CD1c-positive myeloid dendritic cell (primary cell): ENCODE data around the gene FAM171A2.
"Not testable (repeated sequence)": the region's sequence is repeated elsewhere in the genome, so short reads cannot be mapped to it uniquely, and the experiment has no call there.

Experiments used
- DNase-seq: peaks from one replicate; pipeline ENCODE4 v3.0.0-alpha.2; 2016; ENCODE audit errors: extremely low spot score

Gene FAM171A2

GRCh38 chr17:44383861-44384260, 20.2 kb upstream of the FAM171A2 start:
- no peak for DNase-seq

DNA sequence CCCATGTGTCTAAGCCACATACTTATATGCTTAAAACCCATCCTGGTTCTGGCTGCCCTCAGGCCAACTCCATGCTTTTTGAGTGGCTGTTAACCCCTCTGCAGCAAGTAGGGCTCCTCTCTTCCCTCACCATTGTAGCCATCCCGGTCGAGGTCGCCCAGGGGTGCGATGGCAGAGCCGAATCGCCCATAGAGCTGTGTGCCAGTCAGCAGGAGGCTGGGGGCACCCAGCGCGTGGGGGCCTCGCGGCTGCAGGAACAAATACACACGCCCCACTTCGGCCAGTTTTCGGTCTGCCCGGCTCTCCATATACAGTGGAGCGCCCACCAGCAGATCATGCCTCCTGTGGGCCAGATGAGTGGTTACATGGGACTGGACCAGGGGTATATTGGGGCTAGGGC, 19.7 kb upstream of the FAM171A2 start:
- no peak for DNase-seq

- DNase-seq = no peak
Measured at GRCh38 chr17:44382917-44383316, 19.3 kb upstream of the FAM171A2 start.

GRCh38 chr17:44381810-44382305, 18.2 kb upstream of the FAM171A2 start:
- no peak for DNase-seq

DNA sequence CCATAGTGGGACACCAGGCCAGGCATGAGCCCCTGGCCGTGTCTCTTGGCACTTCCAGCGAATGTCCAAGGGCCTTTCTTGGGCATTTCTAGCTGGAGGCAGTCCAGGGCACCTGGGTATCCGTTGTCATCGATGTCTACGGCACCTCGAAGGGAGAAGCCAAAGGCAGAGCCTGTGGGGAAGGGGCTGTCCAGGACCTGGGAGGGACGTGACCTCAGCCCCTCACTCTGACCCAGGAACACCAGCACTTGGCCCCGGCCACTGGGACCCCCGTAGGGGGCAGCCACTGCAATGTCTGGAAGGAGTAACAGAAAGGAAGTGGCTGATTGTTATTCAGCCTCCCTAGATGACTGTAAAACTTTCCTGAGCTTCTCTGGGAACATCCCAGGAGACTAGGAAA, 17.1 kb upstream of the FAM171A2 start:
- DNase-seq = no peak

DNA sequence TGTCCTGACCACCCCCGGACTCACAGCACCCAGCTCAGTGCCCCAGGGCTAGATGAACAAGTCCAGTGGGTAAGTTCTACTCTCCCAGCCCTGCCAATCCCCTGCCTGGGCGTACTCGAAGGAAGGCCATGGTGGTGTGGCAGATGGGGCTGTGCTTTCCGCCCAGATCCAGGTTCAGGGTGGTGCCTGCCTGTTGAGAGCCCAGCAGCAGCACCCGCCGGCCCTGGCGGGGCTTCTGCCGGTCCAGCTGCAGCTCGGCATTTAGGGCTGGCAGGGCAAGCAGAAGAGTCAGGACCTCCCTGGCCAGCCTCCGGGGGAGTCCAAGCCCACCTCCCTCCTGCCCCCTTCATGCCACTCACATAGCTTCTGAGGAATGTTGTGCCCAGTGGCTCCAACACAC, 16.2 kb upstream of the FAM171A2 start:
- DNase-seq = no peak

- no peak for DNase-seq
Measured at GRCh38 chr17:44378171-44378705, 14.6 kb upstream of the FAM171A2 start.

DNA sequence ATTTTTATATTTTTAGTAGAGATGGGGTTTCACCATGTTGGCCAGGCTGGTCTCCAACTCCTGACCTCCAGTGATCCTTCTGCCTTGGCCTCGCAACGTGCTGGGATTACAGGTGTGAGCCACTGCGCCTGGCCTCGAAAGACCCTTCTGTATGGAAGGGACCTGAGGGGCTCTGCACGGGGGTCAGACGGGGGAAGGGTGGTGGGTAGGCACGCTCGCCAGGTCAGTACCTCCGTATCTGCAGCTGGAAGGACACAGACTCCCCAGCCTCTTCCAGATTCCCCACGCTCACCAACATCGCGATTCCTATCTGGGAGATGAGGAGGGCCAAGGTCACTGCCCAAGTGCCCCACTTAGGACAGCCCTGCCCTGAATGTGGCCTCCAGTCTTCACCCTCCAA, 13.1 kb upstream of the FAM171A2 start:
- DNase-seq = no peak

GRCh38 chr17:44376124-44376523, 12.5 kb upstream of the FAM171A2 start:
- no peak for DNase-seq

GRCh38 chr17:44375196-44376017, 11.8 kb upstream of the FAM171A2 start:
- DNase-seq = no peak

- DNase-seq = no peak
Measured at GRCh38 chr17:44374306-44375195, 10.9 kb upstream of the FAM171A2 start.

DNA sequence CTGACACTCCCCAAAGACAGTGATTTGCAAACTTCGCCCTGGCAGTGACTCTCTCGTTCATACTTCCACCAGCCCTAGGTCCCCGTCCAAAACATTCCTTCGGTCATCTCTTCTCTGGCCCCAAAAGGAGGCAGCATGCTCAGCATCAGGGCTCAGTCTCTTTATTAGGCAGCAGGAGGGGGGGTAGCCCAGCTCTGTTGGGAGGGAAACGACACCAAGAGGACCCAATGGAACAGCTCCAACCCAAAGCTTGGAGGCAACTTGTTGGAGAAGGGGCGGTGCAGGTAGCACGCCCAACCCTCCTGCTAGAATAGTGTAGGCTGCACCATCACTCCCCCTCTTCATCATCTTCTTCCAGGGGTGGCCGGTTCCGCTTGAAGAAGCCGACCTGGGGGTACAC, 8.4 kb upstream of the FAM171A2 start:
- DNase-seq = no peak

DNA sequence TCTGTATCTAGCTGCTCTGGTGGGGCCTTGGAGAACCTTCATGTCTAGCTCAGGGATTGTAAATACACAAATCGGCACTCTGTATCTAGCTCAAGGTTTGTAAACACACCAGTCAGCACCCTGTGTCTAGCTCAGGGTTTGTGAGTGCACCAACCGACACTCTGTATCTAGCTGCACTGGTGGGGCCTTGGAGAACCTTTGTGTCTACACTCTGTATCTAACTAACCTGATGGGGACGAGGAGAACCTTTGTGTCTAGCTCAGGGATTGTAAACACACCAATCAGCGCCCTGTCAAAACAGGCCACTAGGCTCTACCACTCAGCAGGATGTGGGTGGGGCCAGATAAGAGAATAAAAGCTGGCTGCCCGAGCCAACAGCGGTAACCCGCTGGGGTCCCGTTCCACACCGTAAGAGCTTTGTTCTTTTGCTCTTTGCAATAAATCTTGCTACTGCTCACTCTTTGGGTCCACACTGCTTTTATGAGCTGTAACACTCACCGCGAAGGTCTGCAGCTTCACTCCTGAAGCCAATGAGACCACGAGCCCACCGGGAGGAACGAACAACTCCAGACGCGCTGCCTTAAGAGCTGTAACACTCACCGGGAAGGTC, 5.9 kb upstream of the FAM171A2 start:
- not testable (repeated sequence) for DNase-seq

- DNase-seq = not testable (repeated sequence)
Measured at GRCh38 chr17:44368391-44369243, 5.0 kb upstream of the FAM171A2 start.

DNA sequence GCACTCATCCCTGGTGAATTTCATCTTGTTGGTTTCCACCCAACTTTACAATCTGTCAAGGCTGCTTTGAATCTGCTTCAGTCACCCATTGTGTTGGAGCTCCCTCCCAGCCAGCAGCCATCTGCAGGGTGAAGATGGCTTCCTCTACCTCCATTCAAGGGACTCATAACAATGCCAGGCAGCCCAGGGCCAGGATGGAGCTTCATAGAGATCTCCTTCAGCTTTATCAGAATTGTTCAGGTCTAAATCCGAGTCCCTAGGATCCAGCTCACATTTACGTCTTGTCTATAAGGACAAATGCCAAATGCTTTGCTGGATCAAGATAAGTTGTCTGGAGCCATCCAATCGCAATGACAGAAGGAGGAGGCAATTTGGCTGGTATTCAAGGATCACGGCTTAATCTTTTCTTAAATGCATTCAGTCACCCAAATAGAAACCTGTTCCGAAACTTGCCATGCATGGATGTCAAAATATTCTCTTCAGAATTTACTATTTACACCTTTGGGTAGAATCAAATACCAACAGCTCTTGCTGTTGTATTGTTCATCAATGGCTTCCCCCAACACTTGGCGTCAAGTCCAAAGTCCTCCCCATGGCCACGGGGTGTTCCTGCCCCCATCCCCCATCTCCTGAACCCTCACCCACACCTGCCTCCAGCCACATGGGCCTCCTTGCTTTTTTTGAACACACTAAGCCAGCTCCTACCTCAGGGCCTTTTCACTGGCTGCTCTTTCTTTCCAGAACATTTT, 3.8 kb upstream of the FAM171A2 start:
- no peak for DNase-seq

DNA sequence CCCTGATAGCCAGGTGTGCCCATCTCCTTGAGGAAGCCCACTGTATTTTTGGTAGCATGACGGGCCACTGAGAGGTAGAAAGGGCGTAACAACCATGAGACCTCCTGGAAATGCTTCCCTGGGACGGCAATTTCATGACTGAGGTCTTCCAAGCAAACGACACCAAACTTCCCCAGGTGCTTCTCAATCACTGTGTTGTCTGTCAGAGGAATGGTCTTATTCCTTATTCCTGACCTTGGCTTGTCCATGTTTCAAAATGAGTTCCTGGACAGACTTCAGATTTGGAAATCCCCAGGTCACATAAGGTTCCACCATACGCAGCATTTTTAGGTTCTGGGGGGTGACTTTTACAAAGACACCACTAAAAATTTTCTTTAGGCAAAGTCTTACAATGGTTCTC, 1.4 kb upstream of the FAM171A2 start:
- DNase-seq = not testable (repeated sequence)

GRCh38 chr17:44362949-44363612, 572 bp downstream of the FAM171A2 start:
- DNase-seq = no peak

DNA sequence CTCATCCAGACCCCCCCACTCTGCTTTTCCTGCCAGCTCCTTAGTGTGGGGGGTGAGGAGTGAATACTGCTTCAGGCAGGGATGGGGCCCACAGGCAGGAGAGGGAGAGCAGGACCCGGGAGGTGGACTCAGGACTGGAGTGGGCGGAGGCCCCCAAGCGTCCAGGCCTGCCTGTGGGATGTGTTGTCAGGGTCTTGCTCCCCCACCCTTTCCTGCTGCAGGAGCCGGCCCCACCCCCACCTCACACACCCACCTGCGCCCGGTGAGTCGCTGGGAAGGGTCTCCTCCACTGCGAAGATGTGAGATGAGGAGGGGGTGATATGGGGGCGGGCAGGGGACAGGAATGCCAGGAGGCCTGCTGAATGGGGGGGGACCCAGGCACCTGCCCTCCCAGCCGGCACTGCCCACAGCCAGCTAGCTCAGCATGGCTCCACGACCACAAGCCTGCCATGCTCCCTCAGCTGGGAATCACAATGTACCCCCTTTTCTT, 1.1 kb downstream of the FAM171A2 start:
- no peak for DNase-seq
